Measurements from ENCODE around the gene MSMO1.
"Not testable (repeated sequence)": the region's sequence is repeated elsewhere in the genome, so short reads cannot be mapped to it uniquely, and the experiment has no call there.

The MSMO1 gene

GRCh38 chr4:165327211-165328100 lies at the start of gene MSMO1:
MSMO1 (plus strand) TSS chr4:165327669; CDS start chr4:165333371, 5,702 bp downstream.
- peak; percentile 93 for DNase-seq (ENCODE audit: low read depth)

GRCh38 chr4:165279531-165279930 lies 47.9 kb upstream of the MSMO1 start:
- not testable (repeated sequence) for DNase-seq (ENCODE audit: low read depth)

- not testable (repeated sequence) for DNase-seq (ENCODE audit: low read depth)
Observed at GRCh38 chr4:165284697-165285096, 42.8 kb upstream of the MSMO1 start.

- DNase-seq (ENCODE audit: low read depth), result not testable (repeated sequence)
Observed at GRCh38 chr4:165286619-165287340, 40.7 kb upstream of the MSMO1 start.

GRCh38 chr4:165288226-165288625 lies 39.2 kb upstream of the MSMO1 start:
- DNase-seq (ENCODE audit: low read depth), result no peak

GRCh38 chr4:165288639-165289422 lies 38.6 kb upstream of the MSMO1 start:
- DNase-seq (ENCODE audit: low read depth), result no peak

- DNase-seq (ENCODE audit: low read depth), result no peak
Observed at GRCh38 chr4:165289423-165289785, 38.1 kb upstream of the MSMO1 start.

GRCh38 chr4:165293061-165293460 lies 34.4 kb upstream of the MSMO1 start:
- no peak for DNase-seq (ENCODE audit: low read depth)

GRCh38 chr4:165293927-165294649 lies 33.4 kb upstream of the MSMO1 start:
- no peak for DNase-seq (ENCODE audit: low read depth)

GRCh38 chr4:165294907-165295306 lies 32.6 kb upstream of the MSMO1 start:
- DNase-seq (ENCODE audit: low read depth), result no peak

- DNase-seq (ENCODE audit: low read depth), result no peak
Observed at GRCh38 chr4:165297626-165298025, 29.8 kb upstream of the MSMO1 start.

- no peak for DNase-seq (ENCODE audit: low read depth)
Observed at GRCh38 chr4:165299399-165300060, 27.9 kb upstream of the MSMO1 start.

GRCh38 chr4:165301833-165302232 lies 25.6 kb upstream of the MSMO1 start:
- DNase-seq (ENCODE audit: low read depth), result no peak

GRCh38 chr4:165302658-165303057 lies 24.8 kb upstream of the MSMO1 start:
- DNase-seq (ENCODE audit: low read depth), result no peak

GRCh38 chr4:165308166-165308565 lies 19.3 kb upstream of the MSMO1 start:
- DNase-seq (ENCODE audit: low read depth), result no peak

- DNase-seq (ENCODE audit: low read depth), result no peak
Observed at GRCh38 chr4:165308606-165309005, 18.9 kb upstream of the MSMO1 start.

- no peak for DNase-seq (ENCODE audit: low read depth)
Observed at GRCh38 chr4:165309456-165309855, 18.0 kb upstream of the MSMO1 start.

- no peak for DNase-seq (ENCODE audit: low read depth)
Observed at GRCh38 chr4:165312506-165312905, 15.0 kb upstream of the MSMO1 start.

- no peak for DNase-seq (ENCODE audit: low read depth)
Observed at GRCh38 chr4:165319030-165319429, 8.4 kb upstream of the MSMO1 start.

GRCh38 chr4:165319509-165319908 lies 8.0 kb upstream of the MSMO1 start:
- DNase-seq (ENCODE audit: low read depth), result no peak

GRCh38 chr4:165324236-165324917 lies 3.1 kb upstream of the MSMO1 start:
- no peak for DNase-seq (ENCODE audit: low read depth)

Data from stimulated activated CD8-positive, alpha-beta memory T cell treated with anti-CD3 and anti-CD28 coated beads, Interleukin-15, amount 100 ng/mL, for 1 hour (primary cell).